CD4-positive, alpha-beta T cell (primary cell): ENCODE measurements around the gene PRSS56. TPM values are rescaled to one million over a fixed set of nuclear protein-coding genes. Genes with fewer than 3 reads are reported as not detected.
A peak's percentile ranks its signal among the peaks of the same experiment; 100 is the strongest.

Experiments
- ATAC-seq: fragments of 200-7000 bp; cut with Tn5 transposase; one replicate; pipeline ENCODE4 v1.10.0; 2022; ENCODE audit warnings: mild to moderate bottlenecking; ENCODE audit not compliant: poor library complexity
- CTCF ChIA-PET: fragments of 350-600 bp; sonication (Branson Sonifier 250); formaldehyde crosslinking; loops from one replicate; lab custom pipeline; 2021; ENCODE audit warnings: antibody characterized with exemption, inconsistent platforms; lab: Charles Lee
- POLR2A ChIA-PET: fragments of 350-600 bp; sonication (Branson Sonifier 250); formaldehyde crosslinking; loops from one replicate; lab custom pipeline; 2021; ENCODE audit warnings: antibody characterized with exemption, inconsistent platforms; lab: Charles Lee
- DNase-seq, 14 experiments: peaks; one replicate each; pipeline ENCODE4 v3.0.0-alpha.2; 2013 to 2020; ENCODE audit warnings: mixed read lengths in 2 of 14
- H3K27ac ChIP-seq, 2 donors: one replicate each; pipeline versions ENCODE4 v1.5.1 to v1.7.0; 2013; ENCODE audit warnings: low read length in 2 of 2, low read depth in 1 of 2, mild to moderate bottlenecking in 1 of 2
- H3K27me3 ChIP-seq, 2 experiments: 1 replicate in 1 of 2; 2 replicates in 1 of 2; pipeline versions ENCODE4 v1.6.1 to v1.7.0; 2013; ENCODE audit warnings: low read length in 2 of 2, control low read depth in 1 of 2, mild to moderate bottlenecking in 1 of 2, moderate library complexity in 1 of 2; ENCODE audit not compliant: insufficient read depth in 2 of 2, control insufficient read depth in 1 of 2
- H3K36me3 ChIP-seq: one replicate; pipeline ENCODE4 v1.6.1; 2013; ENCODE audit warnings: low read length, control low read depth; ENCODE audit not compliant: insufficient read depth
- H3K4me1 ChIP-seq: one replicate; pipeline ENCODE4 v1.6.1; 2013; ENCODE audit warnings: low read length, control low read depth; ENCODE audit not compliant: insufficient read depth
- H3K4me3 ChIP-seq: one replicate; pipeline ENCODE4 v1.5.1; 2013; ENCODE audit warnings: mild to moderate bottlenecking, low read length, moderate library complexity
- H3K9me3 ChIP-seq, 2 experiments: 1 replicate in 1 of 2; 2 replicates in 1 of 2; pipeline versions ENCODE4 v1.6.1 to v1.7.0; 2013; ENCODE audit warnings: low read length in 2 of 2, mild to moderate bottlenecking in 2 of 2, control low read depth in 1 of 2, moderate library complexity in 1 of 2; ENCODE audit not compliant: control insufficient read depth in 1 of 2, insufficient read depth in 1 of 2
- H3K27ac Mint-ChIP-seq: one replicate; pipeline ENCODE4 v1.8.0; 2020; ENCODE audit warnings: mixed read lengths
- H3K27me3 Mint-ChIP-seq: one replicate; pipeline ENCODE4 v1.8.0; 2021; ENCODE audit warnings: mixed read lengths
- H3K36me3 Mint-ChIP-seq: one replicate; pipeline ENCODE4 v1.8.0; 2021; ENCODE audit warnings: low read depth, mixed read lengths
- H3K4me1 Mint-ChIP-seq: one replicate; pipeline ENCODE4 v1.8.0; 2021; ENCODE audit warnings: low read depth, mixed read lengths
- H3K4me3 Mint-ChIP-seq: one replicate; pipeline ENCODE4 v1.8.0; 2020; ENCODE audit warnings: mild to moderate bottlenecking, mixed read lengths
- H3K9me3 Mint-ChIP-seq: one replicate; pipeline ENCODE4 v1.8.0; 2020; ENCODE audit warnings: mixed read lengths
- intact Hi-C, 2 experiments: fragments of 100-400 bp; cut with DNase I in 1 of 2; cut with micrococcal nuclease in 1 of 2; formaldehyde crosslinking; loops; one replicate each; pipeline versions ENCODE4 v1.15.1 to v1.9.0; 2023 to 2025; cut with DNase I, micrococcal nuclease
- total RNA-seq, 174 experiments: library from RNA in 2 of 174; stranded (reverse) in 2 of 174; gene quantifications; one replicate each; pipeline ENCODE4 v1.2.3 and lab custom pipeline; 2021 to 2026
- TF ChIP-seq, protein P1 (sequence below): fragments of 200-600 bp; IDR thresholded peaks from one replicate; pipeline ENCODE4 v1.8.0; 2022; ENCODE audit warnings: antibody characterized with exemption, mild to moderate bottlenecking

Gene PRSS56
- total RNA-seq, 2 experiments from 2014 or later: not detected

GRCh38 chr2:232522623-232523401, 2.6 kb downstream of the PRSS56 start:
- peaks cover 6% of the 10 kb centered on the region for H3K4me1 Mint-ChIP-seq
- H3K27me3 Mint-ChIP-seq: peaks cover 59% of the 10 kb centered on the region
- H3K27ac Mint-ChIP-seq: no peak overlapping the region
- Histone ChIP-seq H3K36me3 (no peaks in the 10 kb centered on the region), H3K4me1 (peaks cover 28% of the 10 kb centered on the region), H3K27ac (no peak overlapping the region), H3K27me3 (peaks cover 43 to 47% of the 10 kb centered on the region in 2 experiments), H3K4me3 (peak overlapping the region; percentile 34), H3K9me3 (peaks cover 0 to 21% of the 10 kb centered on the region in 2 experiments)
- H3K4me3 Mint-ChIP-seq: peak overlapping the region; percentile 63
- ATAC-seq: peak; percentile 41
- POLR2A ChIA-PET: no interaction called here
- CTCF ChIA-PET: interaction anchor here (1.1 kb wide), 2 partner anchors 28 to 623 kb away, joined by 3 to 4 read pairs; partner anchors contain the start of genes EIF4E2 and TIGD1
- DNase-seq: peak in 1 of 14 experiments; percentile 21
- no peaks in the 10 kb centered on the region for H3K36me3 Mint-ChIP-seq
- no peaks in the 10 kb centered on the region for H3K9me3 Mint-ChIP-seq
- intact Hi-C loops: loop anchor here (2.0 to 10.0 kb wide), 4 partner anchors 76 to 616 kb away; partner anchors contain the start of gene NPPC (in 1 of the 2)
- TF ChIP-seq, protein P1, sequence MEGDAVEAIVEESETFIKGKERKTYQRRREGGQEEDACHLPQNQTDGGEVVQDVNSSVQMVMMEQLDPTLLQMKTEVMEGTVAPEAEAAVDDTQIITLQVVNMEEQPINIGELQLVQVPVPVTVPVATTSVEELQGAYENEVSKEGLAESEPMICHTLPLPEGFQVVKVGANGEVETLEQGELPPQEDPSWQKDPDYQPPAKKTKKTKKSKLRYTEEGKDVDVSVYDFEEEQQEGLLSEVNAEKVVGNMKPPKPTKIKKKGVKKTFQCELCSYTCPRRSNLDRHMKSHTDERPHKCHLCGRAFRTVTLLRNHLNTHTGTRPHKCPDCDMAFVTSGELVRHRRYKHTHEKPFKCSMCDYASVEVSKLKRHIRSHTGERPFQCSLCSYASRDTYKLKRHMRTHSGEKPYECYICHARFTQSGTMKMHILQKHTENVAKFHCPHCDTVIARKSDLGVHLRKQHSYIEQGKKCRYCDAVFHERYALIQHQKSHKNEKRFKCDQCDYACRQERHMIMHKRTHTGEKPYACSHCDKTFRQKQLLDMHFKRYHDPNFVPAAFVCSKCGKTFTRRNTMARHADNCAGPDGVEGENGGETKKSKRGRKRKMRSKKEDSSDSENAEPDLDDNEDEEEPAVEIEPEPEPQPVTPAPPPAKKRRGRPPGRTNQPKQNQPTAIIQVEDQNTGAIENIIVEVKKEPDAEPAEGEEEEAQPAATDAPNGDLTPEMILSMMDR: no peak

GRCh38 chr2:232523402-232523681, 3.2 kb downstream of the PRSS56 start:
- Histone ChIP-seq H3K27ac (no peak overlapping the region), H3K4me1 (peaks cover 30% of the 10 kb centered on the region), H3K9me3 (peaks cover 0 to 21% of the 10 kb centered on the region in 2 experiments), H3K36me3 (no peaks in the 10 kb centered on the region), H3K27me3 (peaks cover 43 to 52% of the 10 kb centered on the region in 2 experiments), H3K4me3 (no peak overlapping the region)
- DNase-seq (no peak), ATAC-seq (no peak)
- peaks cover 63% of the 10 kb centered on the region for H3K27me3 Mint-ChIP-seq
- H3K36me3 Mint-ChIP-seq: no peaks in the 10 kb centered on the region
- ChIA-PET CTCF (no interaction called here), POLR2A (no interaction called here)
- no peak overlapping the region for H3K27ac Mint-ChIP-seq
- no peak overlapping the region for H3K4me3 Mint-ChIP-seq
- intact Hi-C loops: loop anchor here (2.0 to 10.0 kb wide), 4 partner anchors 77 to 616 kb away; partner anchors contain the start of gene NPPC (in 1 of the 2)
- no peaks in the 10 kb centered on the region for H3K9me3 Mint-ChIP-seq
- peaks cover 9% of the 10 kb centered on the region for H3K4me1 Mint-ChIP-seq
- TF ChIP-seq, protein P1: no peak

- POLR2A ChIA-PET: no interaction called here
- Mint-ChIP-seq H3K27me3 (peaks cover 63% of the 10 kb centered on the region), H3K4me1 (peaks cover 15% of the 10 kb centered on the region), H3K36me3 (no peaks in the 10 kb centered on the region), H3K4me3 (no peak overlapping the region), H3K27ac (no peak overlapping the region), H3K9me3 (no peaks in the 10 kb centered on the region)
- Histone ChIP-seq H3K36me3 (no peaks in the 10 kb centered on the region), H3K4me3 (no peak overlapping the region), H3K9me3 (peaks cover 0 to 21% of the 10 kb centered on the region in 2 experiments), H3K27me3 (peaks cover 40 to 57% of the 10 kb centered on the region in 2 experiments), H3K4me1 (peaks cover 36% of the 10 kb centered on the region), H3K27ac (no peak overlapping the region)
- CTCF ChIA-PET: no interaction called here
- ATAC-seq (no peak), DNase-seq (peak in 3 of 14 experiments; percentile 37 to 47 (median 38))
- TF ChIP-seq, protein P1: no peak
- intact Hi-C loops: loop anchor here (2.0 to 10.0 kb wide), 4 partner anchors 77 to 617 kb away; partner anchors contain the start of gene NPPC (in 1 of the 2)
Measured at GRCh38 chr2:232523682-232524597, 3.8 kb downstream of the PRSS56 start.
